Measurements from ENCODE around the gene IGFBPL1. TPM values are rescaled to one million over a fixed set of nuclear protein-coding genes. Genes with fewer than 3 reads are reported as not detected.
A peak's percentile ranks its signal among the peaks of the same experiment; 100 is the strongest.

IGFBPL1 gene
- total and polyA plus RNA-seq, 8 donors: 0.23 to 4.8 (median 1.7) TPM; not detected in 3

- Histone ChIP-seq H3K36me3 (peaks cover 0 to 9% (median 3%) of the 10 kb centered on the region in 4 donors), H3K4me3 (no peak overlapping the region), H3K9me3 (no peaks in the 10 kb centered on the region), H3K4me1 (peaks cover 11 to 61% (median 23%) of the 10 kb centered on the region in 4 donors), H3K27me3 (no peaks in the 10 kb centered on the region), H3K27ac (peak overlapping the region in 4 of 5 donors; percentile 69 to 94 (median 88))
- DNase-seq: peak in 1 of 2 donors; percentile 36
- intact Hi-C loops (cut with DNase I; ENCODE audit: low total_unique reads): loop anchor here (10.0 kb wide), 1 partner anchor 476 kb away; no protein-coding TSS in a partner anchor
- WGBS, 5 donors: 30 to 41% (median 34%) methylated on average over 5 of the region's 5 CpGs
- TF ChIP-seq POLR2AphosphoS5 (IDR thresholded peaks at IDR 0.05): no peak
- TF ChIP-seq, protein P1, sequence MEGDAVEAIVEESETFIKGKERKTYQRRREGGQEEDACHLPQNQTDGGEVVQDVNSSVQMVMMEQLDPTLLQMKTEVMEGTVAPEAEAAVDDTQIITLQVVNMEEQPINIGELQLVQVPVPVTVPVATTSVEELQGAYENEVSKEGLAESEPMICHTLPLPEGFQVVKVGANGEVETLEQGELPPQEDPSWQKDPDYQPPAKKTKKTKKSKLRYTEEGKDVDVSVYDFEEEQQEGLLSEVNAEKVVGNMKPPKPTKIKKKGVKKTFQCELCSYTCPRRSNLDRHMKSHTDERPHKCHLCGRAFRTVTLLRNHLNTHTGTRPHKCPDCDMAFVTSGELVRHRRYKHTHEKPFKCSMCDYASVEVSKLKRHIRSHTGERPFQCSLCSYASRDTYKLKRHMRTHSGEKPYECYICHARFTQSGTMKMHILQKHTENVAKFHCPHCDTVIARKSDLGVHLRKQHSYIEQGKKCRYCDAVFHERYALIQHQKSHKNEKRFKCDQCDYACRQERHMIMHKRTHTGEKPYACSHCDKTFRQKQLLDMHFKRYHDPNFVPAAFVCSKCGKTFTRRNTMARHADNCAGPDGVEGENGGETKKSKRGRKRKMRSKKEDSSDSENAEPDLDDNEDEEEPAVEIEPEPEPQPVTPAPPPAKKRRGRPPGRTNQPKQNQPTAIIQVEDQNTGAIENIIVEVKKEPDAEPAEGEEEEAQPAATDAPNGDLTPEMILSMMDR (IDR thresholded peaks at IDR 0.05): no peak
- no peak for TF ChIP-seq POLR2A (IDR thresholded peaks at IDR 0.05)
- no peak for TF ChIP-seq EP300 (IDR thresholded peaks at IDR 0.05)
Measured at GRCh38 chr9:38390851-38391250, 33.4 kb downstream of the IGFBPL1 start.

GRCh38 chr9:38390442-38390841 lies 33.8 kb downstream of the IGFBPL1 start:
- H3K4me3 ChIP-seq: no peak overlapping the region
- no peaks in the 10 kb centered on the region for H3K27me3 ChIP-seq
- H3K27ac ChIP-seq: peak overlapping the region in 4 of 5 donors; percentile 69 to 94 (median 88)
- H3K9me3 ChIP-seq: peaks cover 0 to 3% (median 0%) of the 10 kb centered on the region in 4 donors
- TF ChIP-seq POLR2A (IDR thresholded peaks at IDR 0.05): no peak
- TF ChIP-seq, protein P1 (IDR thresholded peaks at IDR 0.05): no peak
- TF ChIP-seq EP300 (IDR thresholded peaks at IDR 0.05): no peak
- no peak for TF ChIP-seq POLR2AphosphoS5 (IDR thresholded peaks at IDR 0.05)
- intact Hi-C loops (cut with DNase I; ENCODE audit: low total_unique reads): loop anchor here (10.0 kb wide), 1 partner anchor 476 kb away; no protein-coding TSS in a partner anchor
- peaks cover 11 to 60% (median 23%) of the 10 kb centered on the region in 4 donors for H3K4me1 ChIP-seq
- H3K36me3 ChIP-seq: peaks cover 0 to 5% (median 0%) of the 10 kb centered on the region in 4 donors
- no peak for DNase-seq
- 48 to 73% (median 67%) methylated on average over 1 of the region's 1 CpG for WGBS, 5 donors

DNA sequence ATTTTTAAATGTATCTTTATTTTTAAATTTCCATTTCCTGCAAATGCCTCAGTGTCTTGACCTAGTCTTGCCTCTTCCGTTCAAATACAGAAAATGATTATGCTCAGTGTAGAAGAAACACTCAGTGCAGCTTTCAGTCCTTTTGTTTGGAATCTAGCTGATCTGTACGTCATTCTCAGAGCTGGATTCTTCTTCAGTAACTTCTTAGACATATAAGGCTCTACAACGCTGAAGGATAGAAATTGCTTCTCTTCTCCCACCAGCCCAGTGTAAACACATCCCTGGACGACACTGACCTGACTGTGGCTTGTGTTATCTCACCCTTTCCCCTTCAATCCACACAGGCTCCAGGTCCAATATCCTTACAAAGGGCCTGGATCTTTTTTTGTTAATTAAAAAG lies 34.9 kb downstream of the IGFBPL1 start:
- DNase-seq: peak in 1 of 2 donors; percentile 62
- Histone ChIP-seq H3K4me1 (peaks cover 11 to 51% (median 19%) of the 10 kb centered on the region in 4 donors), H3K27me3 (no peaks in the 10 kb centered on the region), H3K4me3 (no peak overlapping the region), H3K9me3 (peaks cover 0 to 13% (median 5%) of the 10 kb centered on the region in 4 donors), H3K27ac (peak overlapping the region in 4 of 5 donors; percentile 69 to 94 (median 88)), H3K36me3 (no peaks in the 10 kb centered on the region)
- TF ChIP-seq POLR2AphosphoS5 (IDR thresholded peaks at IDR 0.05): peak in 1 of 3 donors; percentile 52
- TF ChIP-seq EP300 (IDR thresholded peaks at IDR 0.05): peak; percentile 63
- TF ChIP-seq, protein P1 (IDR thresholded peaks at IDR 0.05): no peak
- no peak for TF ChIP-seq POLR2A (IDR thresholded peaks at IDR 0.05)
- intact Hi-C loops (cut with DNase I; ENCODE audit: low total_unique reads): no loop called here
- WGBS, 5 donors: 34 to 49% (median 39%) methylated on average over 4 of the region's 4 CpGs

GRCh38 chr9:38388283-38389223 lies 35.7 kb downstream of the IGFBPL1 start:
- WGBS, 5 donors: 36 to 66% (median 63%) methylated on average over 7 of the region's 7 CpGs
- Histone ChIP-seq H3K27ac (peak overlapping the region in 4 of 5 donors; percentile 69 to 94 (median 88)), H3K9me3 (peaks cover 0 to 13% (median 5%) of the 10 kb centered on the region in 4 donors), H3K4me3 (no peak overlapping the region), H3K4me1 (peaks cover 10 to 45% (median 13%) of the 10 kb centered on the region in 4 donors), H3K36me3 (no peaks in the 10 kb centered on the region), H3K27me3 (no peaks in the 10 kb centered on the region)
- intact Hi-C loops (cut with DNase I; ENCODE audit: low total_unique reads): no loop called here
- TF ChIP-seq, protein P1 (IDR thresholded peaks at IDR 0.05): no peak
- TF ChIP-seq POLR2A (IDR thresholded peaks at IDR 0.05) (no peak), EP300 (IDR thresholded peaks at IDR 0.05) (peak; percentile 74), POLR2AphosphoS5 (IDR thresholded peaks at IDR 0.05) (peak; percentile 23 to 96 (median 69))
- no peak for DNase-seq

All from stomach (tissue), 9 donors.